Neuron (in vitro differentiated cells): ENCODE data around the gene STUM.

Experiments used
- H2AFZ ChIP-seq: one replicate; pipeline ENCODE4 v1.6.1; 2013; ENCODE audit warnings: low read depth, mild to moderate bottlenecking, inconsistent platforms, low read length, moderate library complexity
- H3K27me3 ChIP-seq: one replicate; pipeline ENCODE4 v1.6.1; 2013; ENCODE audit warnings: low read length; ENCODE audit not compliant: insufficient read depth
- H3K36me3 ChIP-seq: one replicate; pipeline ENCODE4 v1.6.1; 2013; ENCODE audit warnings: low read length; ENCODE audit not compliant: insufficient read depth
- H3K4me1 ChIP-seq: one replicate; pipeline ENCODE4 v1.6.1; 2013; ENCODE audit warnings: low read length; ENCODE audit not compliant: insufficient read depth
- H3K4me3 ChIP-seq: 2 replicates; pipeline ENCODE4 v1.5.1; 2013; ENCODE audit warnings: mild to moderate bottlenecking, low read length, moderate library complexity
- H3K9me3 ChIP-seq: one replicate; pipeline ENCODE4 v1.6.1; 2013; ENCODE audit warnings: low read length

Gene STUM

GRCh38 chr1:226557424-226557823 lies 8.9 kb downstream of the STUM start:
- H3K36me3 ChIP-seq, result no peaks in the 10 kb centered on the region
- H3K27me3 ChIP-seq, result peaks cover 24% of the 10 kb centered on the region
- H2AFZ ChIP-seq, result no peak overlapping the region
- H3K9me3 ChIP-seq, result peaks cover 2% of the 10 kb centered on the region
- no peak overlapping the region for H3K4me3 ChIP-seq
- H3K4me1 ChIP-seq, result no peaks in the 10 kb centered on the region

- peaks cover 2% of the 10 kb centered on the region for H3K9me3 ChIP-seq
- H3K4me1 ChIP-seq, result no peaks in the 10 kb centered on the region
- H3K4me3 ChIP-seq, result no peak overlapping the region
- H2AFZ ChIP-seq, result no peak overlapping the region
- peaks cover 24% of the 10 kb centered on the region for H3K27me3 ChIP-seq
- no peaks in the 10 kb centered on the region for H3K36me3 ChIP-seq
Measured at GRCh38 chr1:226558036-226558650, 9.6 kb downstream of the STUM start.

- Histone ChIP-seq H3K4me1 (no peaks in the 10 kb centered on the region), H2AFZ (no peak overlapping the region), H3K36me3 (no peaks in the 10 kb centered on the region), H3K4me3 (no peak overlapping the region), H3K9me3 (peaks cover 2% of the 10 kb centered on the region), H3K27me3 (peaks cover 6% of the 10 kb centered on the region)
Measured at GRCh38 chr1:226560243-226560642, 11.7 kb downstream of the STUM start.

GRCh38 chr1:226562989-226563388 lies 14.4 kb downstream of the STUM start:
- no peak overlapping the region for H3K4me3 ChIP-seq
- H3K9me3 ChIP-seq, result no peaks in the 10 kb centered on the region
- no peak overlapping the region for H2AFZ ChIP-seq
- no peaks in the 10 kb centered on the region for H3K36me3 ChIP-seq
- H3K4me1 ChIP-seq, result no peaks in the 10 kb centered on the region
- peaks cover 4% of the 10 kb centered on the region for H3K27me3 ChIP-seq

GRCh38 chr1:226563666-226564065 lies 15.1 kb downstream of the STUM start:
- Histone ChIP-seq H3K9me3 (no peaks in the 10 kb centered on the region), H3K4me3 (no peak overlapping the region), H3K27me3 (peaks cover 4% of the 10 kb centered on the region), H2AFZ (no peak overlapping the region), H3K4me1 (no peaks in the 10 kb centered on the region), H3K36me3 (no peaks in the 10 kb centered on the region)

GRCh38 chr1:226565476-226565875 lies 16.9 kb downstream of the STUM start:
- no peaks in the 10 kb centered on the region for H3K9me3 ChIP-seq
- H3K27me3 ChIP-seq, result peaks cover 4% of the 10 kb centered on the region
- H3K36me3 ChIP-seq, result no peaks in the 10 kb centered on the region
- H3K4me1 ChIP-seq, result no peaks in the 10 kb centered on the region
- H2AFZ ChIP-seq, result no peak overlapping the region
- H3K4me3 ChIP-seq, result no peak overlapping the region

- no peaks in the 10 kb centered on the region for H3K36me3 ChIP-seq
- peaks cover 4% of the 10 kb centered on the region for H3K27me3 ChIP-seq
- no peaks in the 10 kb centered on the region for H3K4me1 ChIP-seq
- H2AFZ ChIP-seq, result no peak overlapping the region
- H3K9me3 ChIP-seq, result no peaks in the 10 kb centered on the region
- no peak overlapping the region for H3K4me3 ChIP-seq
Measured at GRCh38 chr1:226566234-226566633, 17.7 kb downstream of the STUM start.

- peaks cover 4% of the 10 kb centered on the region for H3K27me3 ChIP-seq
- no peaks in the 10 kb centered on the region for H3K36me3 ChIP-seq
- H3K9me3 ChIP-seq, result no peaks in the 10 kb centered on the region
- no peak overlapping the region for H2AFZ ChIP-seq
- no peaks in the 10 kb centered on the region for H3K4me1 ChIP-seq
- H3K4me3 ChIP-seq, result no peak overlapping the region
Measured at GRCh38 chr1:226566760-226567159, 18.2 kb downstream of the STUM start.

GRCh38 chr1:226568077-226568831 lies 19.7 kb downstream of the STUM start:
- Histone ChIP-seq H3K4me1 (no peaks in the 10 kb centered on the region), H3K27me3 (peaks cover 4% of the 10 kb centered on the region), H2AFZ (no peak overlapping the region), H3K4me3 (no peak overlapping the region), H3K9me3 (no peaks in the 10 kb centered on the region), H3K36me3 (no peaks in the 10 kb centered on the region)

GRCh38 chr1:226568975-226569741 lies 20.6 kb downstream of the STUM start:
- H3K4me3 ChIP-seq, result no peak overlapping the region
- no peak overlapping the region for H2AFZ ChIP-seq
- peaks cover 4% of the 10 kb centered on the region for H3K27me3 ChIP-seq
- no peaks in the 10 kb centered on the region for H3K4me1 ChIP-seq
- H3K36me3 ChIP-seq, result no peaks in the 10 kb centered on the region
- no peaks in the 10 kb centered on the region for H3K9me3 ChIP-seq

- H3K36me3 ChIP-seq, result no peaks in the 10 kb centered on the region
- no peak overlapping the region for H2AFZ ChIP-seq
- H3K4me3 ChIP-seq, result no peak overlapping the region
- H3K9me3 ChIP-seq, result peaks cover 2% of the 10 kb centered on the region
- H3K4me1 ChIP-seq, result no peaks in the 10 kb centered on the region
- peaks cover 6% of the 10 kb centered on the region for H3K27me3 ChIP-seq
Measured at GRCh38 chr1:226569879-226570547, 21.4 kb downstream of the STUM start.

GRCh38 chr1:226571893-226572292 lies 23.3 kb downstream of the STUM start:
- H3K27me3 ChIP-seq, result peaks cover 7% of the 10 kb centered on the region
- no peaks in the 10 kb centered on the region for H3K36me3 ChIP-seq
- peaks cover 1% of the 10 kb centered on the region for H3K4me1 ChIP-seq
- no peak overlapping the region for H2AFZ ChIP-seq
- H3K4me3 ChIP-seq, result no peak overlapping the region
- H3K9me3 ChIP-seq, result peaks cover 2% of the 10 kb centered on the region

GRCh38 chr1:226572325-226572726 lies 23.8 kb downstream of the STUM start:
- H3K27me3 ChIP-seq, result peaks cover 6% of the 10 kb centered on the region
- no peak overlapping the region for H3K4me3 ChIP-seq
- H3K36me3 ChIP-seq, result no peaks in the 10 kb centered on the region
- H3K9me3 ChIP-seq, result peaks cover 2% of the 10 kb centered on the region
- no peak overlapping the region for H2AFZ ChIP-seq
- peaks cover 6% of the 10 kb centered on the region for H3K4me1 ChIP-seq
